Skin epidermis (tissue), 12 donors: ENCODE measurements around the gene PF4V1.

Source experiments
- H3K27ac ChIP-seq, 21 experiments: fragments of 200-600 bp; sonication (generic) in 11 of 21; one replicate each; pipeline ENCODE4 v1.5.0; 2020; ENCODE audit warnings: mild to moderate bottlenecking in 3 of 21, inconsistent platforms in 2 of 21, moderate library complexity in 2 of 21
- H3K4me3 ChIP-seq, 7 experiments: fragments of 200-600 bp; sonication (generic) in 2 of 7; one replicate each; pipeline ENCODE4 v1.5.0; 2020; ENCODE audit warnings: inconsistent platforms in 2 of 7, mild to moderate bottlenecking in 2 of 7, moderate library complexity in 1 of 7

The PF4V1 gene

GRCh38 chr4:73844345-73844744 is 8.8 kb upstream of the PF4V1 start:
- H3K4me3 ChIP-seq: no peak overlapping the region
- no peak overlapping the region for H3K27ac ChIP-seq

GRCh38 chr4:73844806-73845205 is 8.3 kb upstream of the PF4V1 start:
- H3K4me3 ChIP-seq: no peak overlapping the region
- no peak overlapping the region for H3K27ac ChIP-seq

- Histone ChIP-seq H3K4me3 (no peak overlapping the region), H3K27ac (no peak overlapping the region)
These were observed 5.4 kb upstream of the PF4V1 start for GRCh38 chr4:73847526-73848182.

- Histone ChIP-seq H3K27ac (no peak overlapping the region), H3K4me3 (no peak overlapping the region)
These were observed 4.8 kb upstream of the PF4V1 start for GRCh38 chr4:73848183-73848777.

- no peak overlapping the region for H3K27ac ChIP-seq
- no peak overlapping the region for H3K4me3 ChIP-seq
These were observed 2.7 kb upstream of the PF4V1 start for GRCh38 chr4:73850261-73850970.

- H3K27ac ChIP-seq: no peak overlapping the region
- no peak overlapping the region for H3K4me3 ChIP-seq
These were observed 1.8 kb upstream of the PF4V1 start for GRCh38 chr4:73851293-73851692.

GRCh38 chr4:73852771-73853170 is 325 bp upstream of the PF4V1 start:
- Histone ChIP-seq H3K4me3 (no peak overlapping the region), H3K27ac (no peak overlapping the region)

- Histone ChIP-seq H3K27ac (no peak overlapping the region), H3K4me3 (no peak overlapping the region)
These were observed 800 bp downstream of the PF4V1 start for GRCh38 chr4:73853718-73854473.

GRCh38 chr4:73855406-73855805 is 2.3 kb downstream of the PF4V1 start:
- Histone ChIP-seq H3K27ac (no peak overlapping the region), H3K4me3 (no peak overlapping the region)

- H3K4me3 ChIP-seq: no peak overlapping the region
- H3K27ac ChIP-seq: no peak overlapping the region
These were observed 3.4 kb downstream of the PF4V1 start for GRCh38 chr4:73856518-73856917.

GRCh38 chr4:73859614-73860088 is 6.6 kb downstream of the PF4V1 start:
- Histone ChIP-seq H3K4me3 (no peak overlapping the region), H3K27ac (no peak overlapping the region)

- Histone ChIP-seq H3K4me3 (no peak overlapping the region), H3K27ac (no peak overlapping the region)
These were observed 7.1 kb downstream of the PF4V1 start for GRCh38 chr4:73860181-73860580.

- no peak overlapping the region for H3K4me3 ChIP-seq
- no peak overlapping the region for H3K27ac ChIP-seq
These were observed 7.8 kb downstream of the PF4V1 start for GRCh38 chr4:73860917-73861316.

GRCh38 chr4:73862322-73862721 is 9.2 kb downstream of the PF4V1 start:
- Histone ChIP-seq H3K27ac (no peak overlapping the region), H3K4me3 (no peak overlapping the region)

- Histone ChIP-seq H3K27ac (no peak overlapping the region), H3K4me3 (no peak overlapping the region)
These were observed 11.3 kb downstream of the PF4V1 start for GRCh38 chr4:73864365-73864764.

- no peak overlapping the region for H3K27ac ChIP-seq
- no peak overlapping the region for H3K4me3 ChIP-seq
These were observed 11.9 kb downstream of the PF4V1 start for GRCh38 chr4:73864961-73865360.

GRCh38 chr4:73865431-73866096 is 12.5 kb downstream of the PF4V1 start:
- Histone ChIP-seq H3K4me3 (no peak overlapping the region), H3K27ac (no peak overlapping the region)

- Histone ChIP-seq H3K4me3 (no peak overlapping the region), H3K27ac (no peak overlapping the region)
These were observed 13.2 kb downstream of the PF4V1 start for GRCh38 chr4:73866246-73866645.

GRCh38 chr4:73867783-73868182 is 14.7 kb downstream of the PF4V1 start:
- Histone ChIP-seq H3K4me3 (no peak overlapping the region), H3K27ac (no peak overlapping the region)
